ENCODE measurements around the gene FBXL17.

Gene FBXL17

GRCh38 chr5:107985144-107985543 lies 396.8 kb downstream of the FBXL17 start:
- TF ChIP-seq CTCF (IDR thresholded peaks at IDR 0.05) = no peak
- TF ChIP-seq ZFX (IDR thresholded peaks at IDR 0.05; ENCODE audit: borderline replicate concordance) = no peak
- H3K27ac ChIP-seq = no peak overlapping the region

- TF ChIP-seq CTCF (IDR thresholded peaks at IDR 0.05) = no peak
- no peak for TF ChIP-seq ZFX (IDR thresholded peaks at IDR 0.05; ENCODE audit: borderline replicate concordance)
- H3K27ac ChIP-seq = no peak overlapping the region
Observed at GRCh38 chr5:107982703-107983425, 399.0 kb downstream of the FBXL17 start.

GRCh38 chr5:107980923-107981692 lies 400.8 kb downstream of the FBXL17 start:
- H3K27ac ChIP-seq = no peak overlapping the region
- TF ChIP-seq ZFX (IDR thresholded peaks at IDR 0.05; ENCODE audit: borderline replicate concordance) (no peak), CTCF (IDR thresholded peaks at IDR 0.05) (no peak)

GRCh38 chr5:107979900-107980299 lies 402.0 kb downstream of the FBXL17 start:
- TF ChIP-seq ZFX (IDR thresholded peaks at IDR 0.05; ENCODE audit: borderline replicate concordance) = no peak
- no peak for TF ChIP-seq CTCF (IDR thresholded peaks at IDR 0.05)
- H3K27ac ChIP-seq = no peak overlapping the region

GRCh38 chr5:107979291-107979690 lies 402.6 kb downstream of the FBXL17 start:
- H3K27ac ChIP-seq = no peak overlapping the region
- TF ChIP-seq CTCF (IDR thresholded peaks at IDR 0.05) = no peak
- TF ChIP-seq ZFX (IDR thresholded peaks at IDR 0.05; ENCODE audit: borderline replicate concordance) = no peak

- TF ChIP-seq ZFX (IDR thresholded peaks at IDR 0.05; ENCODE audit: borderline replicate concordance) (no peak), CTCF (IDR thresholded peaks at IDR 0.05) (no peak)
- peak overlapping the region; percentile 25; the same call in 1 of the 2 replicates for H3K27ac ChIP-seq
Observed at GRCh38 chr5:107977550-107978071, 404.3 kb downstream of the FBXL17 start.

- TF ChIP-seq CTCF (IDR thresholded peaks at IDR 0.05) (no peak), ZFX (IDR thresholded peaks at IDR 0.05; ENCODE audit: borderline replicate concordance) (no peak)
- no peak overlapping the region for H3K27ac ChIP-seq
Observed at GRCh38 chr5:107975568-107975967, 406.3 kb downstream of the FBXL17 start.

Measured in 22Rv1 (cell line).